ENCODE measurements around the gene PPP1R1B. TPM values are rescaled to one million over a fixed set of nuclear protein-coding genes. Genes with fewer than 3 reads are reported as not detected.

PPP1R1B gene
- total RNA-seq, 2 experiments from 2014 or later = not detected

DNA sequence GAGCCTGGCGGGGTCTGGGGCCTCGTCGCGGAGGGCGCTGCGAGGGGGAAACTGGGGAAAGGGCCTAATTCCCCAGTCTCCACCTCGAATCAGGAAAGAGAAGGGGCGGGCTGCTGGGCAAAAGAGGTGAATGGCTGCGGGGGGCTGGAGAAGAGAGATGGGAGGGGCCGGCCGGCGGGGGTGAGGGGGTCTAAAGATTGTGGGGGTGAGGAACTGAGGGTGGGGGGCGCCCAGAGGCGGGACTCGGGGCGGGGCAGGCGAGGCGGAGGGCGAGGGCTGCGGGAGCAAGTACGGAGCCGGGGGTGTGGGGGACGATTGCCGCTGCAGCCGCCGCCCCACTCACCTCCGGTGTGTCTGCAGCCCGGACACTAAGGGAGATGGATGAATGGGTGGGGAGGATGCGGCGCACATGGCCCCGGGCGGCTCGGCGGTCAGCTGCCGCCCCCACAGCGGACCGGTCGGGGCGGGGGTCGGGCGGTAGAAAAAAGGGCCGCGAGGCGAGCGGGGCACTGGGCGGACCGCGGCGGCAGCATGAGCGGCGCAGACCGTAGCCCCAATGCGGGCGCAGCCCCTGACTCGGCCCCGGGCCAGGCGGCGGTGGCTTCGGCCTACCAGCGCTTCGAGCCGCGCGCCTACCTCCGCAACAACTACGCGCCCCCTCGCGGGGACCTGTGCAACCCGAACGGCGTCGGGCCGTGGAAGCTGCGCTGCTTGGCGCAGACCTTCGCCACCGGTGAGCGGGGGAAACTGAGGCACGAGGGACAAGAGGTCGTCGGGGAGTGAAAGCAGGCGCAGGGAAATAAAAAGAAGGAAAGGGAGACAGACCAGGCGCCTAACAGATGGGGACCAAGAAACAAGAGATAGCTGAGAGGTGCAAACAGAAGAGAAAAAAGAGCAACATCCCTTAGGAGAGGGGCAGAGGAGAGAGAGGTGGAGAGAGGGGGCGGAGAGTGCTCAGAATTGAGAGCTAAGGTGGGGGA lies 41.5 kb downstream of the PPP1R1B start, which contains the start of gene PNMT:
Gene PNMT (plus strand): TSS at position 509 of the 980 bp plus-strand sequence. CDS start 23 bp downstream, at position 532.
- H3K4me3 Mint-ChIP-seq = peak within 1 kb of the TSS; percentile 60
- POLR2A ChIA-PET = interaction anchor here (0.6 to 3.8 kb wide), 3 partner anchors 11 to 17 kb away, joined by 4 to 16 read pairs (median 4); no protein-coding TSS in a partner anchor
- H3K27ac Mint-ChIP-seq = no peak within 1 kb of the TSS
- CTCF ChIA-PET = interaction anchor here (0.6 to 12.7 kb wide), 22 partner anchors 8 to 649 kb away, joined by 3 to 146 read pairs (median 4); partner anchors contain the start of genes MIEN1 and PGAP3
- H3K36me3 Mint-ChIP-seq (ENCODE audit: low read depth) = no peaks in the 10 kb centered on the region
- H3K4me1 Mint-ChIP-seq (ENCODE audit: low read depth) = peaks cover 10% of the 10 kb centered on the region
- H3K9me3 Mint-ChIP-seq = no peaks in the 10 kb centered on the region
- ATAC-seq = peak; percentile 83
- intact Hi-C loops (cut with micrococcal nuclease) = no loop called here
- peak; percentile 82 for DNase-seq
- H3K27me3 Mint-ChIP-seq = peaks cover 15% of the 10 kb centered on the region
- TF ChIP-seq, protein P1, sequence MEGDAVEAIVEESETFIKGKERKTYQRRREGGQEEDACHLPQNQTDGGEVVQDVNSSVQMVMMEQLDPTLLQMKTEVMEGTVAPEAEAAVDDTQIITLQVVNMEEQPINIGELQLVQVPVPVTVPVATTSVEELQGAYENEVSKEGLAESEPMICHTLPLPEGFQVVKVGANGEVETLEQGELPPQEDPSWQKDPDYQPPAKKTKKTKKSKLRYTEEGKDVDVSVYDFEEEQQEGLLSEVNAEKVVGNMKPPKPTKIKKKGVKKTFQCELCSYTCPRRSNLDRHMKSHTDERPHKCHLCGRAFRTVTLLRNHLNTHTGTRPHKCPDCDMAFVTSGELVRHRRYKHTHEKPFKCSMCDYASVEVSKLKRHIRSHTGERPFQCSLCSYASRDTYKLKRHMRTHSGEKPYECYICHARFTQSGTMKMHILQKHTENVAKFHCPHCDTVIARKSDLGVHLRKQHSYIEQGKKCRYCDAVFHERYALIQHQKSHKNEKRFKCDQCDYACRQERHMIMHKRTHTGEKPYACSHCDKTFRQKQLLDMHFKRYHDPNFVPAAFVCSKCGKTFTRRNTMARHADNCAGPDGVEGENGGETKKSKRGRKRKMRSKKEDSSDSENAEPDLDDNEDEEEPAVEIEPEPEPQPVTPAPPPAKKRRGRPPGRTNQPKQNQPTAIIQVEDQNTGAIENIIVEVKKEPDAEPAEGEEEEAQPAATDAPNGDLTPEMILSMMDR (IDR thresholded peaks at IDR 0.05) = peak; percentile 76

DNA sequence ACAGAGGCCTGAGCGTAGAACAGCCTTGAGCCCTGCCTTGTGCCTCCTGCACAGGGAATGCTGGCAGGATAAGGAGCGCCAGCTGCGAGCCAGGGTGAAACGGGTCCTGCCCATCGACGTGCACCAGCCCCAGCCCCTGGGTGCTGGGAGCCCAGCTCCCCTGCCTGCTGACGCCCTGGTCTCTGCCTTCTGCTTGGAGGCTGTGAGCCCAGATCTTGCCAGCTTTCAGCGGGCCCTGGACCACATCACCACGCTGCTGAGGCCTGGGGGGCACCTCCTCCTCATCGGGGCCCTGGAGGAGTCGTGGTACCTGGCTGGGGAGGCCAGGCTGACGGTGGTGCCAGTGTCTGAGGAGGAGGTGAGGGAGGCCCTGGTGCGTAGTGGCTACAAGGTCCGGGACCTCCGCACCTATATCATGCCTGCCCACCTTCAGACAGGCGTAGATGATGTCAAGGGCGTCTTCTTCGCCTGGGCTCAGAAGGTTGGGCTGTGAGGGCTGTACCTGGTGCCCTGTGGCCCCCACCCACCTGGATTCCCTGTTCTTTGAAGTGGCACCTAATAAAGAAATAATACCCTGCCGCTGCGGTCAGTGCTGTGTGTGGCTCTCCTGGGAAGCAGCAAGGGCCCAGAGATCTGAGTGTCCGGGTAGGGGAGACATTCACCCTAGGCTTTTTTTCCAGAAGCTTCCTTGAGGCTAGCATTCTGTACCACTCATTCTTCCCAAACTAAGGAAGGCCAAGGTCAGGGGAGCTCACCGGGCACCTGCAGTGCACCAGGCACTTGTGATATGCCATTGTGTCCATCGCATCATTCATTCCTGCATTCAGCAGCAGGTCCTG lies 43.4 kb downstream of the PPP1R1B start:
- TF ChIP-seq, protein P1 (IDR thresholded peaks at IDR 0.05) = no peak
- H3K36me3 Mint-ChIP-seq (ENCODE audit: low read depth) = no peaks in the 10 kb centered on the region
- intact Hi-C loops (cut with micrococcal nuclease) = no loop called here
- H3K27ac Mint-ChIP-seq = no peak overlapping the region
- ChIA-PET CTCF (interaction anchor here (0.7 to 12.7 kb wide), 9 partner anchors 9 to 84 kb away, joined by 3 to 146 read pairs (median 5); partner anchors contain the start of gene PGAP3), POLR2A (interaction anchor here (0.6 to 3.8 kb wide), 3 partner anchors 9 to 1252 kb away, joined by 3 to 16 read pairs (median 3); no protein-coding TSS in a partner anchor)
- DNase-seq (no peak), ATAC-seq (no peak)
- H3K27me3 Mint-ChIP-seq = peaks cover 15% of the 10 kb centered on the region
- peaks cover 12% of the 10 kb centered on the region for H3K4me1 Mint-ChIP-seq (ENCODE audit: low read depth)
- H3K9me3 Mint-ChIP-seq = no peaks in the 10 kb centered on the region
- H3K4me3 Mint-ChIP-seq = no peak overlapping the region

DNA sequence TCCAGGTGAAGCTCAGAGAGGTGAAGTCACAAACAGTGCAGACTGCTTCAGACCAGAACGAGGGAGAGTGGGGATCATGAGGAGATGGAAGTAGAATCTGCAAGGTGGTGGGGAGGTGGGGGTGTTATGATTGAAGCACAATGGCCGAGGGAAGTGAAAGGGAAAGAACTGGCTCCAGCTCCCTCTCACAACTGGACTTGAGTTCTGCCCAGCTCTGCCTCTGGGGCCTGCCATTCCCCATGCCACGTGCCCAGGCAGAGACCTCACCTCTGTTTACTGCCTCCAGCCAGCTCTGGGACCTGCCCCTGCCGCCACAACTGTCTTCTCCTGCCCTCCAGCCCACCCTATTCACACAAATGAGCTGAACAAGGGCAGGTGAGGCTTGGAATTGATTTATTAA lies 44.0 kb downstream of the PPP1R1B start:
- TF ChIP-seq, protein P1 (IDR thresholded peaks at IDR 0.05) = no peak
- Mint-ChIP-seq H3K4me1 (ENCODE audit: low read depth) (peaks cover 18% of the 10 kb centered on the region), H3K27ac (no peak overlapping the region), H3K9me3 (no peaks in the 10 kb centered on the region), H3K36me3 (ENCODE audit: low read depth) (no peaks in the 10 kb centered on the region), H3K27me3 (peaks cover 15% of the 10 kb centered on the region), H3K4me3 (no peak overlapping the region)
- CTCF ChIA-PET = interaction anchor here (0.7 to 12.7 kb wide), 11 partner anchors 9 to 309 kb away, joined by 3 to 146 read pairs (median 4); partner anchors contain the start of gene PGAP3
- intact Hi-C loops (cut with micrococcal nuclease) = no loop called here
- POLR2A ChIA-PET = interaction anchor here (0.6 to 3.8 kb wide), 3 partner anchors 8 to 113 kb away, joined by 3 to 16 read pairs (median 3); no protein-coding TSS in a partner anchor
- no peak for DNase-seq
- no peak for ATAC-seq

DNA sequence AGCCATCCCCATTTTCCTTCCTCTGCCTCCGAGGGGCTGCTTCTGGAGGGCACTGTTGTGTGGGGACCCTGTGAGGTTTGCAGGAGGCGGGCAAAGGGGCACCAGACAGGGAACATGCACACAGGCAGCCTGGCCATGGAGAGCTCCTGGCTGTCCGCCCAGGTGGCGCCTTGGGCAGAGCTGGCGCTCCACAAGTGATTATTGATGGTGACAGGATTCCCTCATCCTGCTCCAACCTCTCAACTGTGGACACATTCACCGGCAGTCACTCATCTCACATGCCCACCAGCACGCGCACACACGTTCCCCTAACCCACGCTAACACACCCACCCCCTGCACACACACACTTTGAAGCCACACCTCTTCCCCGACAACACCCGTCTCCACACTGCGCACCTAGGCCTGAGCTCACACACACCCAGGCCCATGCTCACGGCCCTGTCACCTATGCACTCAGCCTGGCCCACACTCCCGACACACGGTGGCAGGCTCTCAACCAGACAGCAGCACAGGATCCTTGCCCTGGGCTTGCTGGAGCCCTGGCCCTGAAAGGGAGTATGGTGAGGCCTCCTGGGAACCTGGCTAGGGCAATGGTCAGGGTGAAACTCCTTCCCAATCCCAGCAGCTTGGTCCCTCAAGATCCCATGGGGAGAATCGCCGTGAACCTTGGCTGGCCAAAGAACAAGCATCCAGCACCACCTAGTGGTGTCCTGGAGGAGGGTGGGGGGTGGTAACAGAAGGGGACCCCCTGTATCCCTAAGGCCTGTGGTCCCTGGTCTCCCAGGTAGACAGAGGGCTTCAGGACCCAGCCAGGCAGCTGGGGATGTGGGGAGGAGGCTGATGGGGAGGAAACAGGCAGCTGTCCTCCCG lies 45.1 kb downstream of the PPP1R1B start:
- no peak overlapping the region for H3K4me3 Mint-ChIP-seq
- no peaks in the 10 kb centered on the region for H3K36me3 Mint-ChIP-seq (ENCODE audit: low read depth)
- H3K27ac Mint-ChIP-seq = no peak overlapping the region
- DNase-seq (peak; percentile 34), ATAC-seq (no peak)
- POLR2A ChIA-PET = interaction anchor here (0.6 to 3.8 kb wide), 5 partner anchors 7 to 383 kb away, joined by 3 to 16 read pairs (median 4); partner anchors contain the start of genes MED24 and PGAP3
- H3K4me1 Mint-ChIP-seq (ENCODE audit: low read depth) = peaks cover 29% of the 10 kb centered on the region
- H3K9me3 Mint-ChIP-seq = no peaks in the 10 kb centered on the region
- CTCF ChIA-PET = interaction anchor here (0.8 to 12.7 kb wide), 14 partner anchors 8 to 307 kb away, joined by 3 to 146 read pairs (median 4); partner anchors contain the start of gene PGAP3
- peaks cover 12% of the 10 kb centered on the region for H3K27me3 Mint-ChIP-seq
- intact Hi-C loops (cut with micrococcal nuclease) = no loop called here
- TF ChIP-seq, protein P1 (IDR thresholded peaks at IDR 0.05) = peak; percentile 59

Data from activated CD8-positive, alpha-beta T cell treated with anti-CD3 and anti-CD28 coated beads for 36 hours (primary cell).